Measurements from ENCODE around the gene TLE6.

Gene TLE6

DNA sequence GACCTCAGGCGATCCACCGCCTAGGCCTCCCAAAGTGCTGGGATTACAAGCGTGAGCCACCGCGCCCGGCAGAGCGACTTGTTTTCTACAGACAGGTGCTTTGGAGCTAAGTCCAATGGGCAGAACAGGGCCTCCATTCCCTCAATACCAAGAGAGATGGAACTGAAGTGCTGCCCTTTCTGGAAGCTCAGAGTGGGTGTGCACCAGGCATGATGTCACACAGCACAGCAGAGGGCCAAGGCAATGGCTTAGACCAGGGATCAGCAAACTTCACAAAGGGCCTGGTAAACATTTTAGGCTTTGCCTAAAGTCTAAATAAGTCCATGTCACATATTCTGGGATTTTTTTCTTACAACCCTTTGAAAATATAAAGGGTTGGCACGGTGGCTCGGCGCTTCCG, 21.3 kb downstream of the TLE6 start:
- Histone ChIP-seq H3K27me3 (ENCODE audit: insufficient read depth, low read depth, severe bottlenecking) (no peaks in the 10 kb centered on the region), H3K36me3 (peaks cover 16% of the 10 kb centered on the region), H3K4me3 (ENCODE audit: low read depth, low read length) (no peak overlapping the region), H3K27ac (no peak overlapping the region), H3K9me3 (ENCODE audit: severe bottlenecking) (no peaks in the 10 kb centered on the region)
- DNase-seq, result no peak
- TF ChIP-seq CTCF (IDR thresholded peaks at IDR 0.05; ENCODE audit: low read depth, low read length), result no peak

- TF ChIP-seq CTCF (IDR thresholded peaks at IDR 0.05; ENCODE audit: low read depth, low read length), result no peak
- H3K27me3 ChIP-seq (ENCODE audit: insufficient read depth, low read depth, severe bottlenecking), result no peaks in the 10 kb centered on the region
- DNase-seq, result no peak
- H3K4me3 ChIP-seq (ENCODE audit: low read depth, low read length), result no peak overlapping the region
- H3K9me3 ChIP-seq (ENCODE audit: severe bottlenecking), result no peaks in the 10 kb centered on the region
- H3K36me3 ChIP-seq, result peaks cover 16% of the 10 kb centered on the region
- H3K27ac ChIP-seq, result no peak overlapping the region
Observed at GRCh38 chr19:3001235-3001800, 24.0 kb downstream of the TLE6 start.

DNA sequence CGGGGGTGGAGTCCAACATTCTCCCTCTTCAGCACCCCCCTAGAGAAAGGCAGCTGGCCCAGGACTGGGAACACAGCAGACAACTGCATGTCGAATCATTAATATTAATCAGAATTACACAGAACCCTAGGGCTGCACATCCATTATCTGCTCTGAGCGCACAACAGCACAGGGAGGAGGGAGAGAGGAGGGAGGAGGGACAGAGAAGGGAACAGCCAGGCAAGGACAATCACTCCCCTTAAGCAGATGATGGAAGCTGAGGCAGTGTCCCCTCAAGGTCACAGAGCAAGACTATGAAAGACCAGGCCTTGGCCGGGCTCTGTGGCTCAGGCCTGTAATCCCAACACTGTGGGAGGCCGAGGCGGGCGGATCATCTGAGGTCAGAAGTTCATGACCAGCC, 25.7 kb downstream of the TLE6 start:
- H3K4me3 ChIP-seq (ENCODE audit: low read depth, low read length), result no peak overlapping the region
- 0 out of 2 replicates have a peak overlapping the region, but pooled peaks have one; percentile 22 for H3K27ac ChIP-seq
- no peak for TF ChIP-seq CTCF (IDR thresholded peaks at IDR 0.05; ENCODE audit: low read depth, low read length)
- DNase-seq, result peak; percentile 42
- H3K36me3 ChIP-seq, result peaks cover 25% of the 10 kb centered on the region
- H3K9me3 ChIP-seq (ENCODE audit: severe bottlenecking), result no peaks in the 10 kb centered on the region
- no peaks in the 10 kb centered on the region for H3K27me3 ChIP-seq (ENCODE audit: insufficient read depth, low read depth, severe bottlenecking)

DNA sequence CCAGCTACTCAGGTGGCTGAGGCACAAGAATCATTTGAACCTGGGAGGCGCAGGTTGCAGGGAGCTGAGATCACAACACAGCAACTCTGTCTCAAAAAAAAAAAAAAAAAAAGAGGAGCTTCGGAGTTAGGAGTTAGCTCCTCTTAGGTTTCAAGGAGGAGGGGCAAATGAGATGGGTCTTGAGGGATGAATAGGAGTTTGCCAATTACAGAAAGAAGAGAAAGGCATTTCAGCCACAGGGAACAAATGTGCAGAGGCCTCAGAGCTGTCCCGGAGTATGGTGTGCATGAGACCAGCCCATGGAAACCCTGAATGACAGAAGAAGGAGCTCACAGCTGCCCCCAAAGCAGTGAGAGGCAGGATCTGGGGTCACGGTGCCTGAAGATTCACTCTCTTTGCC, 27.2 kb downstream of the TLE6 start:
- H3K27me3 ChIP-seq (ENCODE audit: insufficient read depth, low read depth, severe bottlenecking), result no peaks in the 10 kb centered on the region
- no peaks in the 10 kb centered on the region for H3K9me3 ChIP-seq (ENCODE audit: severe bottlenecking)
- no peak overlapping the region for H3K4me3 ChIP-seq (ENCODE audit: low read depth, low read length)
- H3K27ac ChIP-seq, result no peak overlapping the region
- peaks cover 26% of the 10 kb centered on the region for H3K36me3 ChIP-seq
- no peak for TF ChIP-seq CTCF (IDR thresholded peaks at IDR 0.05; ENCODE audit: low read depth, low read length)
- DNase-seq, result no peak

- no peak for DNase-seq
- Histone ChIP-seq H3K27ac (no peak overlapping the region), H3K36me3 (peaks cover 27% of the 10 kb centered on the region), H3K4me3 (ENCODE audit: low read depth, low read length) (no peak overlapping the region), H3K27me3 (ENCODE audit: insufficient read depth, low read depth, severe bottlenecking) (no peaks in the 10 kb centered on the region), H3K9me3 (ENCODE audit: severe bottlenecking) (no peaks in the 10 kb centered on the region)
- TF ChIP-seq CTCF (IDR thresholded peaks at IDR 0.05; ENCODE audit: low read depth, low read length), result no peak
Observed at GRCh38 chr19:3005345-3005744, 28.0 kb downstream of the TLE6 start.
